ENCODE measurements around the gene ST6GALNAC5.
A peak's percentile ranks its signal among the peaks of the same experiment; 100 is the strongest.
"Not testable (repeated sequence)": the region's sequence is repeated elsewhere in the genome, so short reads cannot be mapped to it uniquely, and the experiment has no call there.

Gene ST6GALNAC5

DNA sequence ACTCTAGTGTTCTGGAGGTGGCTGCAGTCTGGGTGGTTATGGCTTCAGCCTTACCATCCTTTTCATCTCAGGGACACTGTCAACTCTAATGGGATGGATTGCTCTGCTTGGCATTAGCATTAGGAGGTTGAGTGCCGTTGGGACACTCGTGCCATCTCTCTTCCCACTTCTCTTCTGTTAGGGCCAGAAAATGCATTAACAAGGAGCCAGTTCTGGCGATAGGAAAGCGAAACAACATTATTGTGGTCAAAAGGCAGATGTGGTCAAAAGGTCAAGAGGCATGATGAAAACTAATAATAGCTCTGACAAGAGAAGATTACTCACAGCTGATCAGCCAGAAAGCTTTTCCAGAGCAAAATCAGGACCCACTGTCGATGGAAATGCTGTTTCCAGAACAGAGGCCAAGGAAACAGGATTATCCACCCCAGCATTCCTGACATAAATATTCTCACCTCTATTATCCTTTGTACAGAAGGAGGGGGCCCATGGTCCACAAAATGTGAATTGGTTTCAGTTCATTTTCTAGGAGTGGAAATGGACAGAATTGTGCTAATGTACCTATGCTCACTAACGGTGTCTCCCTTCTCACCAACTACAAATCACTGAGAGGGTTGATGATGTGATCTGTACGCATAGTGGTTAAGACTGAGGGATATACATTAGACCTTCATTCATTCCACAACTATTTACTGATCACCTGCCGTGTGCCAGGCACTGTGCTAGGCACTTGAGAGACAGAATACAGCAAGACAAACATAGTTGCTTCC is 72.0 kb downstream of the ST6GALNAC5 start:
- no peak for DNase-seq (ENCODE audit: low read depth)

DNA sequence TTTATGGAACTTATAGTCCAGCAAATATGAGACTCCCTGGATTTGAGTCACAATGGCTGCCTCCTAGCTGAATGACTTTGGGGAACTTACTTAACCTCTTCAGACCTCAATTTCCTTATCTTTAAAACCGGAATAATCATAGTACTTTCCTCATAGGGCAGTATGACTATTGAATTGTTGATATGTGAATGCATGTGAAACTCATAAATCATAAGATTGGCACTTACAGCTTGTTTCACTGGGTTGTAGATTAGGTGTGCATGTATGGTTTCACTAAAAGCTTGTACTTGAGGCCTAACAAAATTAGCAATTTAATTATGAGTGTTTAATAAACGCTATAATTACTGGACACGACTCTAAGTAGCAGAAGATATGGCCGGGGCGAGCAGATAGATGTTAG is 72.5 kb downstream of the ST6GALNAC5 start:
- no peak for DNase-seq (ENCODE audit: low read depth)

DNA sequence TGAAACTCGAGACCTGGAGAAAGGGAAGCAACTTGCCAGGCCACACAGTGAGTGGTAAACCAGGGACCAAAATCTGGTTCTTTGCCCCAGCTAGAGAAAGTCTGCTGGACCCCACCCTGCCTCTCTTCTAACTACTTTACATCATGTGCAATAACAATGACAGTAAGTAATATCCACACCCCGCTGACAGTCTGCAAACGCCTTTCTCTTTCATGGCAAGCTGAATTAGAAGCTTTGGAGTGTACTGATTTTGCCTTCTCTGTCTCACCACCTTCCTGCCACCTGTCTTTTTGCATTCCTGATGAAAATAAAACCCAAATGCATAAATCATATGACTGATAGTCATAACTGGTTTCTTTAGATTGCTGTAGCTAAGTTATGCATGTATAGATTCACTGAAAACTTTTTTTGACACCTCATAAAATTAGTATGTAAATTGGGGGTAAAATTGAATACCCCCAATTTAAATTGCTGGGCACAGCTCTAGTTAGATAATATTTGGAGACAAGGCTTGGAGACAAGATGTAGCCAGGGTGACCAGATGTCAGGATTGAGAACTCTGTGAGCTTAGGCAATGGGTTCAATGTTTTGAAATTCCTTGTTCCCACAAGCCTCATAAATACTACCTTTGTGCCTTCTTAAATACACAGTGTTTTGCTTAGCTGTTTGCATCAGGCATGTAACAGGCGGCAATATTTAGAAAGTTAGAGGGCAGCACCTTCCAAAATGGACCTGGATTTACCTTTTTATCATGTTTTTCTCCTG is 73.5 kb downstream of the ST6GALNAC5 start:
- no peak for DNase-seq (ENCODE audit: low read depth)

DNA sequence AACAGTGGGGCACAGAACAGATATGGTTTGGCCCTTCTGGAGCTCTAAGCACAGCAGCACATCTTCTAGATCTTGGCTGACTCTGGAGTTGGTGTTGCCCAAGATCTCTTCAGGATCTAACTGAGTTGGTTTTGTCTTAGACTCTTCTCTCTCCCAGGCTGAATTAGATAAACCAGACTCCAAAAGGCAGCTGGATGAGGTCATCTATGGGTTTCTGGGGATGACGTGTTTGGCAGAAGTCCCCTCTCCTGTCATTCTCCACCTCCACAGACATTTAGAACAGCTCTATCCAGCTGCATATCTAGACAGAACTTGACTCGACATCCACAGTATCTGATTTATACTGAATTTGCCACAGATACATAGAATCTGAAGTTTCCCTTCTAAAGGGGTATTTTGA is 75.3 kb downstream of the ST6GALNAC5 start:
- DNase-seq (ENCODE audit: low read depth), result no peak

DNA sequence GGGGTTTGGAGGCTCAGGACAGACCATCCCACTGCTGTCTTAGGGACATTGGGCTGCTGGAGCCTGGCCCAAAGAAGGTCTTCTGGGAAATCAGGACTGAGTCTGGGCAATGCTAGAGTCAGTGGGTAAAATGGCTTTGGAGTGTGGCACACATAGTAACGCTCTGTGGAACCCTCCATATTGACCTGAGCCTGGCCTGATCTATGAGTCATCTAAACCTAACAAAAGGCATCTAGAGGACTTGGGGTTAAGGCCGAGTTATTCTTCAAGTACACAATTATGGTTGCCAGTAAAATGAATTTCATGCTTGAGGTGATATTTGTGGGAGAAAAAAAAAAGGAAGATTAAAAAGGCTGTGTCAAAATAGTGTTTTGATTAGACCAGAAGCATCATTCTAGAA is 77.7 kb downstream of the ST6GALNAC5 start:
- DNase-seq (ENCODE audit: low read depth), result no peak

DNA sequence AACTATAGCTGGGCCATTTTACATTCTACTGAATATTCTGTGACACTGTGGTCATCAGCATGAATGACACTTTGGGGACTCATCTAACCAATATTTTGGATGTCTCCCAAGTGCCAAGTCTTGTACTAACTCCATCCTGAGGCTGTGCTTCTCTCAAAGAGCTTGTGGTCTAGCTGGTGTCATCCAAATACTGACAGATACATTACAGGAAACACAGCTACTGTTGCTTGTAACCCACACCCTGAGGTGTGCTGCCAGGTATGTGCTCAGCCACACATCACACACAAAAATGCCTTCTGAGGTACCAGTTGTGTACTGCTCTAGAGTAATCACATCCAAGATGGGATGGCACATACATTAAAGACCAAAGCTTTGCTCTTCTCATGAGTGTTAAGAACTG is 81.6 kb downstream of the ST6GALNAC5 start:
- no peak for DNase-seq (ENCODE audit: low read depth)

DNA sequence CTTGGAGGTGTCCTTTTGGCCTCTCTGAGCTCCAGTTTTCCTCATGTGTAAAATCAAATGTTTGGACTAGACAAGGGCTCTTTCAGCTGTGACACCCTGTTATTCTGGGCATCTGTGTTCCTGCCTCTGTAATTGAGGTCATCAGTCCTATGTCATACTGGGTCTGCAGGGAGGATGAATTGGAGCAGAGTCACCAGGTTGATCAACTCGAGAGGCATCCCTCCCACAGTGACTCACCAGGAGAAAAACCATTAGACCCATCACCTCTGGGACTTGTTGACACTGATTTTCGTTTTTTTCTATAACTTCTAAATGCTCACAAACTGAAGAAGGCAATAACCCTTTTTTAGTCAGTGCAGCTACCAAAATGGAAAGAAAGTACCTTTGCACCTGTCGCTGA is 82.2 kb downstream of the ST6GALNAC5 start:
- DNase-seq (ENCODE audit: low read depth), result no peak

DNA sequence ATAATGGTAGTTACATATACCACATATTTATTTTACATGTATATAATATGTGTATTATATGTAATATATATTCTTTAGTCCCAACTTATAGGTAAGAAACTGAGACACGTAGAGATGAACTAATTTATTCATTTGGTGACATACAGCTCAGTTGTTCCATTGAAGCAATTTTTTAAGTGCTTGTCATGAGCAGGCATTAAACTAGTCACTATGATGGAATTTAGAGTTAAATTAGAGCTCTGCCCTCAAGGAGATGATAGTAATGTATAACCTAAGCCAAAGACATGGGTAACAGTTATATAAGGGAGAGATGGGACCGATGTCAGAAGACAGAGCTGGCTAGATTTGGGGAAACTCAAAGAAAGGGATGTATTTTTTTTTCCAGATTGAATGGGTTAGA is 83.0 kb downstream of the ST6GALNAC5 start:
- DNase-seq (ENCODE audit: low read depth), result no peak

DNA sequence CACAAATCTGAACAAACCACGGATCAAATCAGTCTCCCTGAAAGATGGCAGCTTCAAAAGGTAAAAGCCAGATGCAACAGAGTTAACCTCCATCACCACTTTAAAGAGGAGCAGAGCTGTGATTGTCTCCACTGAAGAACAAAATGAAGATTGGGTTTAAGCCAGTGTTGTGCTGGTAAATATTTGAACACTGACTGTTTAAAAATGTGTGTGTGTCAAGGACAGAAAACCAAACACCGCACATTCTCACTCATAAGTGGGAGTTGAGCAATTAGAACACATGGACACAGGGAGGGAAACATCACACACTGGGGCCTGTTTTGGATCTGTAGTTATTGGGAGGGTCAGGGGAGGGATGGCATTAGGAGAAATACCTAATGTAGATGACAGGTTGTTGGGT is 83.9 kb downstream of the ST6GALNAC5 start:
- DNase-seq (ENCODE audit: low read depth), result no peak

DNA sequence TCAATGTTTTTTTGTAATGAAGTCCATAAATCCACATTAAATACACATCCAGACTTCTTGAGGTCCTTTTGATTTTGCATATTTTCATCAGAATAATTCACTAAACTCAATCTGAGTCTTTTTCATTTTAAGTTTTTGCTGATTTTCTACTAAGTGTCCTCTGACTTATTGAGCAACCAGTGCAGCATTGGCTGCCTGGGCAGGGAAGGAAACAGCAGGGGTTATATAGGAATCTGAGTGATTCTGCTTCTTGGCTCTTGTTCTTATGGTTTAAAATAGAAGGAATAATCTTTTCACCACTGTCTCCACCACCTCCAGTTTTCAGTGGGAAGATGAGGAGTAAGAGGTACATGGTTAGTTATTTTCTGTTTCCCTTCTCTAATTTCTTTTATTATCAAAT is 88.4 kb downstream of the ST6GALNAC5 start:
- no peak for DNase-seq (ENCODE audit: low read depth)

DNA sequence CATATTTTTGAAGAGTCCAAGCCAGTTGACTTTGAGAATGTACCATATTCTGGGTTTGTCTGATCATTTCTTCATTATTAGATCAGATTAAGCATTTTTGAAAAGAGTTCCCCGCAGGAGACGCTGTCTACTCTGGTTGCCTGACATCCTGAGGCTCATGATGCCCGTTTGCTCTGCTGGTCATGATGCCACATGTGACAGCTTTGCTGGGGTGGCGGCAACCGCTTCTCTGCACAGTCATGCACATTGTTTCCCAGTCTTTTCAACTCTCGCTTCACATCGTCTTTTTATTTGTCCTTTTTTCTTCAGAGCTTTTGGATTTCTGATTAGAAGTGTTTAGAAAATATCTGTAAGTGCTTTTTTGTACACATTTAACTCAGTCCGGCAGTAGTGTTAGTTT is 90.7 kb downstream of the ST6GALNAC5 start:
- DNase-seq (ENCODE audit: low read depth), result no peak

DNA sequence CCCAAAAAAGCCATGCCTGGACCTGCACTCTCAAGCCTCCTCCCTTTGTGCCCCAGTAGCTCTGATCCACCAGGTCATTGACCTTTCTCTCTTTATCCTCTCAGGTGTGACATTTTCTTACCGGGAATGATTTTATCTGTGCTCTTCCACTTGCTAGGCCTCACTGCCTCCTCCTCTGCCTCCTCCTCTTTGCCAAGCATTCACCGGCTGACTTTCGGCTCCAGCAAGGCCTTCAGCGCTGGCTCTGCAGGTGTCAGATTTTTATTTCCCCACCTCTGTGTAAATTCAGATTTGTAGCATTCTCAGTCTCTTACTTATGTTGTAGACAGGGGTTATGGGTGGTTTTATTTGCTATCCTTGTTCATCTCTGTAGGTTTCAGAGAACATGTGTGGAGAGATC is 91.5 kb downstream of the ST6GALNAC5 start:
- no peak for DNase-seq (ENCODE audit: low read depth)

DNA sequence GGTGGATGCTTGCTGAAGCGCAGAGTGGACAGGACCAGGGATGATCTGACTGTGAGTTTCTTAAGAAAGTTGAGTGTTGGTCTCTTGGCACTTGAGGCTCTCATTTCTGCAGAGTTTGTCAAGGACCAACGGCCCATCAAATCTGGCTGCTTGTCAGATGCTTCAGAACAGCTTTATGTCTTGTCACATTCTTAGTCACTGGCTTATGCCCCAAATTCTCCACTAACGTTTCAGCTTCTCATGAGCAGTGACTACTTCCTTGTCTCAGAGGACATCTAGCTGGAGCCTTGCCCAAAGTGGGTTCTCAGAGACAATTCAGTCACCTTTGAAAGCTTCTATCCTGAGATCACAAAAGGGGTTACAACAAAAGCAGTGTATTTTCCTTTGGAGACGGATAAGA is 92.3 kb downstream of the ST6GALNAC5 start:
- DNase-seq (ENCODE audit: low read depth), result no peak

DNA sequence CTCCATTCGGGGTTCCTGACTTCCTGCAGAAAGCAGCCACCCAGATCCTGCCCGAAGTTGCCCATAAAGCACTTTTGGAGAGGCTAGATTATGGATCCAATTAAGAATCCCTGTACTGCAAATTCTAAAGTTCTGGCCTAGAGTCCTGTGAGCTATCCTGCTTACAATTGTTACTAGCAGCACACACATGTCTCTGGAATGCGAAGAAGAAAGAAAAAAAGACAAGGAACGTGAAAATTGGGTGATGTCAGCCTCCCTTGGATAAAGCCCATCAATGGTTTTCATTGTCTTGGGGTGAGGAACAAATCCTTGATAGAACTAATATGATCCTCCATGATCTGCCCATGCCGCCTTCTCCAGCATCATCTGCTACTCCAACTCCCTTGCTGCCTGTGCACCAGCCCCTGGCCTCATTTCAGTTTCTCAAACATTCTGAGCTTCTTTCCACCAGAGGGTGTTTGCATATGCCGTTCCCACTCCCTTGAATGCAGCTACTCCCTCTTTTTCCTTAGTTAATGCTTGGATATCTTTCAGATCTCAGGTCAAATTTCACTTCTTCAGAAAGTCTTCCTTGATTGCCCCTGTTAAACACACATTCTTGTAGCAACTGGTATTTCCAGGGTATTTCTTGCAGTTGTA is 94.0 kb downstream of the ST6GALNAC5 start:
- no peak for DNase-seq (ENCODE audit: low read depth)

DNA sequence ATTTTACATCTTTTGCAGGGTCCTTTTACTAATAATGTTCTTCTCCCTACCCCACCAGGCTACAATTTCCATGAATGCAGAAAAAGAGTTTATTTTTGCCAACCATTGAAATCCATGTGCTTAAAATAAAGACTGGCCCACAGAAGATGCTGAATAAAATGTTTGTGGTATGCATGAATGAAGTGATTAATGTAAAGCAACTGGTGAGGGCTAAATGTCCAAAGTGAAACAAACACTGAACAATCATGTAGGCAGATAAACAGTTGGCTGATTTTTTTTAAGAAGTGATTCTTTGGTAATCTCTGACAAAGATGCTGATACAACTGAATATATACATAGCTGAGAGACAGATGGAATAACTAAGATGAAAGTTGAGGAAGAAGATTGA is 94.5 kb downstream of the ST6GALNAC5 start:
- DNase-seq (ENCODE audit: low read depth), result no peak

DNA sequence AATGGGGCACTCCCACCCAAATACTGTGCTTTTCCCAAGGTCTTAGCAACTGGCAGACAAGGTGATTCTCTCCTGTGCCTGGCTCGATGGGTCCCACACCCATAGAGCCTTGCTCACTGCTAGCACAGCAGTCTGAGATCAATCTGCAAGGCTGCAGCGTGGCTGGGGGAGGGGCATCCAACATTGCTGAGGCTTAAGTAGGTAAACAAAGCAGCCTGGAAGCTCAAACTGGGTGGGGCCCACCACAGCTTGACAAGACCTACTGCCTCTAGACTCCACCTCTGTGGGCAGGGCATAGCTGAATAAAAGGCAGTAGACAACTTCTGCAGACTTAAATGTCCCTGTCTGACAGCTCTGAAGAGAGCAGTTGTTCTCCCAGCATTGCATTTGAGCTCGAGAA is 114.0 kb downstream of the ST6GALNAC5 start:
- not testable (repeated sequence) for DNase-seq (ENCODE audit: low read depth)

DNA sequence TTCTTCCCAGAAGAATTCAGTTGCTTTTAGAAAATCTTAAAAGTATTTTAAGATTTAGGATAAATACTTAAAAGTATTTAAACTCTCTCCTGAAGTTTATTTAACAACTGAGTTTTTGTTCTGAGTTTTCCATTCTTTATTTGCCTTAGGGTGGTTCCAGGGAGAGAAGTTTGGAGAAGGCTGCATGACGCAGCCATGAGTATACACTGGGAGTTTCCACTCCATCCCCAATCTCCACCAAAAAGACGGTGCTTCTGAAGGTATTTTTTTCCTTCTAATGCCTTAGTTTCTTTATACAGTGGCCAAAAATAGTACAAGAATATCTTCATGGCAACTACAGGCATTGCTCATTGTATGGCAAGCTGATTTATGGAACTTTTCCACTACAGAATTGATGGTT is 122.7 kb downstream of the ST6GALNAC5 start:
- no peak for DNase-seq (ENCODE audit: low read depth)

DNA sequence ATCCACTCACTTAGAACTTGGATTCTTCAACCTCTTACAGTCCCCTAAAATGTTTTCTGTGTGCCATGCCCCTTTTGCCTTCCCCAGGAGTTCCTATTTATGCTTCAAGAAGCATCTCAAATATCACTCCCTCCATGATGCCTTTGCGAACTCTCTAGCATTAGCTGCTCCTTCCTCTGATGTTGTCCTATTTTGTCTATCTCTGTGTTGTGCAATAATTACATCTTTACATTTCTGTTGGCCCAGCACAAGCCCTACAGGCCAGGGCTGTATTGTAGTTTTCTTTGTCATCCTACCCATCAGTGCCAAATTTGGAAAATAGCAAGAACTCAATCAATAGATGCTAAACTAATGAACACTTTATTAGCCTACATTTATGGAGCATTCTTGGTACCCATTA is 125.8 kb downstream of the ST6GALNAC5 start:
- no peak for DNase-seq (ENCODE audit: low read depth)

DNA sequence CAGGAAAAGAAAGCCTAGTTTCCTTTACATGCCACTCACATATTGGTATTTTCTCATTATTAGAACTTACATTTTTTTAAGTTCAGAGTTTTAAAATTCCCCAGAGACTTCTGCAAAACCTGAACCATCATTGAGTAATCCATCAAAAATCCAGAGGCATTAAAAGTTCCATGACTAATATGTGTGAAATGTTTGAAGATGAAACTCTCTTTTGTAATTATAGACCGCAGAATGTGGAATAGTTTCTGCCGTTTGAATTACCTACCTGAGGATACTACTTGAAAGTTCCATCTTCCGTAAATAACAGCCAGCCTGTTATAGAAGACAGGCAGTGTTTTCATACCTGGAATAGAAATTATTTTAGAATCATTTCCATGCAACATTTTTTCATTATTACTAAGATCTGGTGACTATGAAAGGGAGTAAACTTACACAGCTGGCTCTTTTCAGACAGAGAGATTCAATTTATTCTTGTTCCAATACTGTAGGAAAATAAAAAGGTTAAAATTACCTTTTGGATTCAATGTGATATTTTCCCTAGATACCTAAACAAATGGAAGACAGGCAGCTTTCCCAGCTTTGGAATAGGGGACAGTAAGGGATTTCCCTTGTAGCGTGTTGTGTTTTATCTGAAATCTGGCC is 131.4 kb downstream of the ST6GALNAC5 start:
- DNase-seq (ENCODE audit: low read depth), result peak; percentile 82

DNA sequence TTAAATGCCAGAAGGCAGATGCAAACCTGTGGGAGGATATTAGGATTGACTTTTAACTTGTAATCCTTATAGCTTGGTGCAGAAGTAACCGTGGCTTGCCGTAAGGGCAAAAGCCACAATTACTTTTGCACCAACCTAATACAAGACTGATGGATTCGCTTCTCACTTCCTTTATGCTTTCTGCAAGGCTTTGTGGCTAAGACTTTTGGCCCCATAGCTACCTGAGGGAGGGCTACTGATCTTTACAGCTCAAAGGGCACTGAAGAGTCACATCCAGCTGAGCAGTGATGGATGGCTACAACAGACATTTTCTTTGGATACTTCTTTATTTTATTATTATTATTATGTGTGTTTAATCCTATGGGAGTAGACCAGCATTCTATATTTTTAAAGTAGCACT is 140.4 kb downstream of the ST6GALNAC5 start:
- DNase-seq (ENCODE audit: low read depth), result no peak

DNA sequence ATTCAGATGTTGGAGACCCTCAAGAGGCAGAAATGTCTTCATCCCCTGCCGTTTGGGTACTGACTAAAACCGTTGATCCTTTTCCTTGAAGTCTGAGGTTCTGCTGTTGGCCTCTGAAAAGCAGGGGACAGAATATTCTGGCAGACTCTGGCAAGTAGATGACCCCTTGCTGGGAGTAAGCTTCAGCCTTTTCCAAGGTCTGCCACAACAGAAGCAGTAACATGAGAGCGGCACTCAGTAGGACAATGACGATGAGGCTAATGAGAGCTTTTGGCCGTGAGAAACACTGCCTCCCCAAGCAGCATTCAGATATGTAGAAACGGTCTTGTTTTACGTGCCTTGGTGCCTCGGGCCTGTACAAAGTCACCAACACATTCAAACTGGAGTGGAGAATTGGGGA is 143.7 kb downstream of the ST6GALNAC5 start:
- DNase-seq (ENCODE audit: low read depth), result no peak

DNA sequence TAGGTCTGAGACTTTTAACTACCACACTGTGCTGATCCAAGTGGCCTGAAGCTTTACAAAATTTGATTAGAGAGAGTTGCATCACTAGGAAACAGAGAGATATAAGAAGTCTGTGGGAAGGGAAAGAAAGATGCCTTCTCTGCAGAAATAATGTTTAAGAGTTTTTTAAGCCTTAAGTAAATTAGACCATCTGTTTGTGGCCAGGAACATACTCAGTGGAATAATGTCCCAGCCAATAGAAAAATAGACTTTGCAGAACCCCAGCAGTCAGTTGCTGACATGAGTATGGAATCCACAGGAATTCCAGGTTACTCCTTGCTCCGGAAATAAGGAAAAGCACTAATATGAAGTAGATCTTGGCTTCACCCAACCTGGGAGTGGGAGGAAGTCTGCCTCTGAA is 144.8 kb downstream of the ST6GALNAC5 start:
- no peak for DNase-seq (ENCODE audit: low read depth)
